Common myeloid progenitor, CD34-positive (primary cell): ENCODE data around the gene TUBB.
A peak's percentile ranks its signal among the peaks of the same experiment; 100 is the strongest.
"Not testable (repeated sequence)": the region's sequence is repeated elsewhere in the genome, so short reads cannot be mapped to it uniquely, and the experiment has no call there.

ENCODE experiments used
- CTCF ChIA-PET: fragments of 350-600 bp; sonication (Branson Sonifier 250); formaldehyde crosslinking; loops from one replicate; lab custom pipeline; 2021; ENCODE audit warnings: antibody characterized with exemption; lab: Charles Lee
- POLR2A ChIA-PET: fragments of 350-600 bp; sonication (Branson Sonifier 250); formaldehyde crosslinking; loops from one replicate; lab custom pipeline; 2021; ENCODE audit warnings: antibody characterized with exemption; lab: Charles Lee
- DNase-seq, 3 donors: peaks; one replicate each; pipeline versions ENCODE4 v3.0.0 to v3.0.0-alpha.2; 2013
- H3K27ac ChIP-seq, 2 experiments: 1 replicate in 1 of 2; 2 replicates in 1 of 2; pipeline ENCODE4 v1.7.0; 2013; ENCODE audit warnings: inconsistent platforms in 2 of 2, low read length in 2 of 2, mild to moderate bottlenecking in 2 of 2, low read depth in 1 of 2, moderate library complexity in 1 of 2; ENCODE audit not compliant: severe bottlenecking in 2 of 2, insufficient read depth in 1 of 2, poor library complexity in 1 of 2
- H3K27me3 ChIP-seq, 5 experiments: replicated peaks in 2 of 5; 1 replicate in 3 of 5; 2 replicates in 2 of 5; pipeline versions ENCODE4 v1.6.1 to v1.7.0; 2013; ENCODE audit warnings: low read length in 4 of 5, mild to moderate bottlenecking in 2 of 5, moderate library complexity in 2 of 5, inconsistent platforms in 1 of 5; ENCODE audit not compliant: insufficient read depth in 5 of 5, control insufficient read depth in 4 of 5
- H3K36me3 ChIP-seq, 4 experiments: 1 replicate in 2 of 4; 2 replicates in 2 of 4; pipeline versions ENCODE4 v1.6.1 to v1.7.0; 2013; ENCODE audit warnings: low read length in 3 of 4, control low read depth in 1 of 4, mild to moderate bottlenecking in 1 of 4; ENCODE audit not compliant: control insufficient read depth in 4 of 4, insufficient read depth in 4 of 4
- H3K4me1 ChIP-seq, 4 experiments: 1 replicate in 3 of 4; 2 replicates in 1 of 4; pipeline versions ENCODE4 v1.6.1 to v1.7.1; 2013; ENCODE audit warnings: low read length in 3 of 4, mild to moderate bottlenecking in 3 of 4, control low read depth in 1 of 4, inconsistent platforms in 1 of 4, moderate library complexity in 1 of 4; ENCODE audit not compliant: control insufficient read depth in 4 of 4, insufficient read depth in 4 of 4; ENCODE audit errors: control extremely low read depth in 1 of 4
- H3K4me3 ChIP-seq, 7 experiments: 1 replicate in 4 of 7; 2 replicates in 3 of 7; pipeline versions ENCODE4 v1.5.1 to v1.7.0; 2013; ENCODE audit warnings: mild to moderate bottlenecking in 7 of 7, low read length in 6 of 7, moderate library complexity in 6 of 7, inconsistent platforms in 2 of 7, low read depth in 2 of 7, control low read depth in 1 of 7; ENCODE audit not compliant: insufficient read depth in 4 of 7, control insufficient read depth in 1 of 7; ENCODE audit errors: extremely low read depth in 1 of 7
- H3K9me3 ChIP-seq, 5 experiments: 1 replicate in 4 of 5; 2 replicates in 1 of 5; pipeline versions ENCODE4 v1.6.1 to v1.7.1; 2013; ENCODE audit warnings: low read length in 4 of 5, mild to moderate bottlenecking in 2 of 5, inconsistent platforms in 1 of 5, low read depth in 1 of 5, moderate library complexity in 1 of 5; ENCODE audit not compliant: control insufficient read depth in 4 of 5, insufficient read depth in 2 of 5; ENCODE audit errors: control extremely low read depth in 1 of 5
- WGBS: methylation state at CpG from one replicate; pipeline ENCODE4 v1.1.5; 2013; ENCODE audit not compliant: insufficient coverage; 5-methylcytosine and 5-hydroxymethylcytosine counted together

Gene TUBB

DNA sequence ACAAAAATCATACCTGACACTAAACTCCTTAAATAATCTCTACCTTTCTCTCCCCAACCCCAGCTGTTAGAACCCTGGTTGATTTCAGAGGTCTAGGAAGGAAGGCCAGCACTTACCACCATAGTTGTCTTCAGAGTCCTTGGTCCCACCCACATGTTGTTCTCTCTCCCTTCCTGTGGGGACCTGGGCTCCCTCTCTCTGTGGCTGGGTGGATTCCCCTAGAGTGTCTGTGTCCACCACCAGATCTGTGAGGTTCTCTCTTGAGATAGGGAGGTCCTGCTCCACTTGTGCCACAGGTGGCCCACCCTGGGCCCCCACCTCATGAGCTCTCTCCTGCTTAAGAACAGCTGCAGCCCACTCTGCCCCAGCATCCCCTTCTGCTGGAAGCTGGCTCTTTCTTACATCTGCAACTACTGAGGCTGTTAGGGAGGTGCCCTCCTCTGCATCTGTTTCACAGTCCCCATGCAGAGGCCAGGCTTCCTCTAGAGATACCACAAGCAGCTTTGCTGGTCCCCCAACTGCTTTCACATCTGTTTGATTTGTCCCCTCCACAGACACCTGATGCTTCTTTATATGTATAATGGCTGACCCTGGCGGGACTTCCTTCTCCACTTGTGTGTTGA, 8.3 kb upstream of the TUBB start:
- no peaks in the 10 kb centered on the region for H3K27me3 ChIP-seq
- WGBS = 100% methylated on average over 1 of the region's 1 CpG
- peaks cover 14 to 61% (median 50%) of the 10 kb centered on the region in 4 experiments for H3K36me3 ChIP-seq
- ChIA-PET CTCF (interaction anchor here (0.6 to 30.1 kb wide), 6 partner anchors 10 to 35 kb away, joined by 3 to 622 read pairs (median 4); partner anchors contain the start of gene DHX16), POLR2A (interaction anchor here (1.1 kb wide), 1 partner anchor 8 kb away, joined by 5 read pairs; no protein-coding TSS in a partner anchor)
- peaks cover 4 to 25% (median 7%) of the 10 kb centered on the region in 4 experiments for H3K4me1 ChIP-seq
- peak in 2 of 3 donors; percentile 63 to 70 for DNase-seq
- H3K4me3 ChIP-seq = no peak overlapping the region
- H3K9me3 ChIP-seq = no peaks in the 10 kb centered on the region
- no peak overlapping the region for H3K27ac ChIP-seq

GRCh38 chr6:30712441-30712945, 7.7 kb upstream of the TUBB start:
- Histone ChIP-seq H3K9me3 (no peaks in the 10 kb centered on the region), H3K4me1 (peaks cover 4 to 26% (median 8%) of the 10 kb centered on the region in 4 experiments), H3K4me3 (no peak overlapping the region), H3K27me3 (no peaks in the 10 kb centered on the region), H3K36me3 (peaks cover 11 to 55% (median 46%) of the 10 kb centered on the region in 4 experiments), H3K27ac (peak overlapping the region in 1 of 2 experiments; percentile 36)
- ChIA-PET POLR2A (interaction anchor here (1.1 kb wide), 2 partner anchors 9 to 30 kb away, joined by 4 to 5 read pairs; no protein-coding TSS in a partner anchor), CTCF (interaction anchor here (0.6 to 30.1 kb wide), 7 partner anchors 9 to 35 kb away, joined by 3 to 622 read pairs (median 4); partner anchors contain the start of gene DHX16)
- no peak for DNase-seq
- 95% methylated on average over 7 of the region's 7 CpGs for WGBS

- Histone ChIP-seq H3K4me1 (peaks cover 7 to 43% (median 20%) of the 10 kb centered on the region in 4 experiments), H3K27me3 (no peaks in the 10 kb centered on the region), H3K4me3 (no peak overlapping the region), H3K9me3 (no peaks in the 10 kb centered on the region), H3K36me3 (peaks cover 7 to 47% (median 35%) of the 10 kb centered on the region in 4 experiments), H3K27ac (no peak overlapping the region)
- DNase-seq = no peak
- no CpG with 5 or more reads among the region's 1 CpG for WGBS
- CTCF ChIA-PET = interaction anchor here (30.1 kb wide), 1 partner anchor 37 kb away, joined by 622 read pairs; the partner anchor contains the start of gene DHX16
- POLR2A ChIA-PET = no interaction called here
Observed at GRCh38 chr6:30714263-30714662, 5.9 kb upstream of the TUBB start.

DNA sequence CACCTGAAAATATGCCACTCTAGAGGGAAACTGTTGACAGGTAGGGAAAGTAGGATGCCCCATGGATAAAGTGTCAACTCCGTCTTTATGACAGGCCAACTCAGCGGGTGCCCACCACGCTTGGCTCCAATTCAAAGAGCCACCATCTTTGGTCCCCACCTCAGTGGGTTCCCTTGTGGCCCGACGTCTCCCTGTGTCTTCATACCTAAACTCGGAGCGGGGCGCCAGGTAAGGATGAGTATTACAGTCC, 3.3 kb upstream of the TUBB start:
- H3K36me3 ChIP-seq = peaks cover 4 to 34% (median 21%) of the 10 kb centered on the region in 4 experiments
- peaks cover 13 to 48% (median 28%) of the 10 kb centered on the region in 4 experiments for H3K4me1 ChIP-seq
- WGBS = 2% methylated on average over 6 of the region's 8 CpGs
- ChIA-PET POLR2A (interaction anchor here (1.0 to 1.2 kb wide), 3 partner anchors 13 to 38 kb away, joined by 4 to 15 read pairs (median 5); no protein-coding TSS in a partner anchor), CTCF (interaction anchor here (0.6 to 30.1 kb wide), 8 partner anchors 10 to 39 kb away, joined by 3 to 622 read pairs (median 4); partner anchors contain the start of genes DHX16 and NRM)
- peak overlapping the region; percentile 52 to 93 (median 82) for H3K4me3 ChIP-seq
- H3K27ac ChIP-seq = peak overlapping the region; percentile 86 to 94
- DNase-seq = no peak
- no peaks in the 10 kb centered on the region for H3K9me3 ChIP-seq
- H3K27me3 ChIP-seq = no peaks in the 10 kb centered on the region

DNA sequence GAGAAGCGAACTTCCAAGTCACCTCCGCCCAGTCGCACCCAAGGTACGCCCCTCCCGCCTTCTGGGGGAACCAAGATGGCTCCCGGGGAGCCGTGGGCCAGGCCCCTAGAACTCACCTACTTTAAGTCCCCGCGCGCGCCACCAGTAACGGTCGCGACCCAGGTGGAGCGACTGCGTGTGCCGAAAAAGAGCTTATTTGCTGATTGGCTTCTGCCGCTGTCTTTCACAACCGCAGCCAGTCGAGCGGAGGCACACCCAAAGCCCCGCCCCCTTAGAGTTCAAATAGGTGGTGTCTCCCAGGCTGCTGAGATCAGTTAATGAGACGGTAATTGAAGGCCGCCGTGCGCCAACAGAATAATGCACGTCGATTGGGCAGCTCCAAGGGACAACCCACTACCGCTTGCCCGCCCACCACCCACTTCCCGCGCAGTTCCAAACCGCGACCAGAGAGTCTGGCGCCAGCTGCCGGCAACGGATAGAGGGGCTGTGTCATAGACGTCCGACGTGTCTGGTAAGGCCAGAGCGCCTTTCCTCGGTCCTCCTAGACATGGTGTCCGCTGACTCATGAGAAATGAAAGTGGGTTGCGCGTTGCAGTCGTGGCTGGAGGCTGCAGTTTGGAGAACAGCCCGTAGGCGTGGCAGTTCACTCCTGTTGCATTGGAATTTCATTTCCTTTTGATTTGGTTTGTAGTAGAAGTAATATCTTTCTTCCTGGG, 2.9 kb upstream of the TUBB start, which contains the start of gene MDC1:
Gene MDC1, minus strand, starts transcription at position 153 of the 716 bp plus-strand sequence. CDS start 2,106 bp downstream, outside the sequence.
- WGBS = 0% methylated on average over 41 of the region's 48 CpGs
- peak within 1 kb of the TSS; percentile 64 to 94 (median 84) for H3K4me3 ChIP-seq
- POLR2A ChIA-PET = interaction anchor here (0.6 to 1.2 kb wide), 7 partner anchors 13 to 38 kb away, joined by 3 to 15 read pairs (median 4); no protein-coding TSS in a partner anchor

GRCh38 chr6:30717845-30718720, 2.1 kb upstream of the TUBB start:
- CTCF ChIA-PET = interaction anchor here (1.1 to 30.1 kb wide), 11 partner anchors 8 to 235 kb away, joined by 3 to 622 read pairs (median 3); partner anchors contain the start of genes ATAT1, DHX16 and NRM
- Histone ChIP-seq H3K27ac (peak overlapping the region; percentile 54 to 86), H3K36me3 (peaks cover 5 to 31% (median 17%) of the 10 kb centered on the region in 4 experiments), H3K4me3 (peak overlapping the region in 6 of 7 experiments; percentile 74 to 94 (median 84)), H3K4me1 (peaks cover 19 to 51% (median 40%) of the 10 kb centered on the region in 4 experiments)
- not testable (repeated sequence) for DNase-seq, H3K9me3 ChIP-seq, H3K27me3 ChIP-seq
- POLR2A ChIA-PET = interaction anchor here (0.6 to 5.4 kb wide), 7 partner anchors 17 to 39 kb away, joined by 3 to 56 read pairs (median 4); no protein-coding TSS in a partner anchor
- WGBS = 84% methylated on average over 20 of the region's 37 CpGs

More for the DNA sequence above, 2.9 kb upstream of the TUBB start, which contains the start of gene MDC1:
- CTCF ChIA-PET = interaction anchor here (0.6 to 30.1 kb wide), 8 partner anchors 9 to 40 kb away, joined by 3 to 622 read pairs (median 4); partner anchors contain the start of genes DHX16 and NRM
- peaks cover 18 to 48% (median 33%) of the 10 kb centered on the region in 4 experiments for H3K4me1 ChIP-seq
- H3K27ac ChIP-seq = peak within 1 kb of the TSS; percentile 86 to 94
- H3K9me3 ChIP-seq = no peaks in the 10 kb centered on the region
- H3K36me3 ChIP-seq = peaks cover 4 to 31% (median 19%) of the 10 kb centered on the region in 4 experiments
- DNase-seq = peak; percentile 100
- no peaks in the 10 kb centered on the region for H3K27me3 ChIP-seq
